ENCODE results near the gene PPM1H.
A peak's percentile ranks its signal among the peaks of the same experiment; 100 is the strongest.
"Not testable (repeated sequence)": the region's sequence is repeated elsewhere in the genome, so short reads cannot be mapped to it uniquely, and the experiment has no call there.

The PPM1H gene

GRCh38 chr12:62947364-62947763 lies 12.4 kb upstream of the PPM1H start:
- DNase-seq (ENCODE audit: low spot score), result no peak

- no peak for DNase-seq (ENCODE audit: low spot score)
Observed at GRCh38 chr12:62943779-62944395, 8.9 kb upstream of the PPM1H start.

DNA sequence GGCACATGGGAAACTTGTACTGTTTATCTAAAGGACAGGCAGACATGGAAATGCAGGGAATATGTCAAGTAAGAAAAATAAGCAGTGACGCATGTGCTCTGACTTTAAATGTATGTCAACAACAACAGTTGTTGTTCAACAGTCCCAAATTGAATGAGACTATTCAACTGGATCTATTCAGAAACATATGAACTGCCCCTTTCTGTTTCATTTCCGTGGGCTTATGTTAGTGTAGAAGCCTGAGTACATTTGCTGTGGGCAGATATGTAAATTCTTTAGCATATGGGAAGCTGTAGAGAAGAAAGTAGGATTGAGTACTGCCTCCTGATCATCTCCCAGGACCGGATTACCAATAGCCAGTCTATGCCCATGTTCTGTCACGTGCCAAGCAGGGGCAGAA lies 7.4 kb upstream of the PPM1H start:
- not testable (repeated sequence) for DNase-seq (ENCODE audit: low spot score)

GRCh38 chr12:62934239-62934798 lies 631 bp downstream of the PPM1H start:
- DNase-seq (ENCODE audit: low spot score), result peak; percentile 65

DNA sequence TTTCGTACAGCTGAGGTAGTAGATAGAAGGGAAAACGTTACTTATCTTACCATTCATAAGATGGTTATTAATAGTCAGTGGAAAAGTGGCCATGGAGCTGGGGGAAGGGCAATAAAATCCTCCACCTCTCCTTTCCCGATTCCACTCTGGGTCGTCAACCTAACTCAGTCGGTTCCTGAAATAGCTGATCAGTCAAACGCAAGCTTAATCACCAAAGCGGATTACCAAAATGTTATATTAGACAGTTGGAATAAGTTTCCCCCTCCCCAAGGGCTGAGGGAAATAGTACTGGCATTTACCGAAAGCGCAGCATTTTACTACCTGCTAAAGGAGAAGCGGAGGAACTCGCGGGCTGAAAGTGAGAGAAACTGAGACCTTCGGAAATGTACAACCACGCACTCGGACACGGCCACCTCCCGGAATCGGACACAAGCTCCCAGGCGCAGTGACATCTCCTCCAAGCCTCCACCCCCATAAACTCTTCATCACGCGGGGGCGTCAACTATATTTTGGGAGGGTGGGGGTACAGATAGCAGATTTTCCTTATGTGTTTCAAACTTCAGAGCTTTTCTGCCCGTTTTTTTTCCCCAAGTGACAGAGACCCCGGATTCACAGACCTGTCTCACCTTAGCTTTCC lies 1.2 kb downstream of the PPM1H start:
- DNase-seq (ENCODE audit: low spot score), result peak; percentile 46

DNA sequence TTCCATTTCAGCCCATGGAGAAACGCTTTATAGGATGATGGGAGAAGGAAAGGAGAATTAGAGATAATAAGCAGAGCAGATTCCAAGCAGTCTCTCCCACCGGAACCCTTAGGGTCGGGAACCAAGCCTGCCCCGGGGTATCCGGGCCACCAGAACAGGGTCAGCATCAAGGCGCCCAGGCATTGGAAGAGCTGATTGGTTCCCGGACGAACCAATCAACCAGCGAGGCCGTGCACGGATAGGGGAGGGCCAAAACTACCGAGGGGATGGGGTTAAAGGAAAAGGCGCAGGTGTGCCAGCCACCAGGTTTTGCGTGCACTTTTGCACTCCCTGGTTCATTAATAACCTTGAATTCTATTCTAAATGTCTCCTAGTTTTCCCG lies 1.7 kb downstream of the PPM1H start:
- peak; percentile 89 for DNase-seq (ENCODE audit: low spot score)

DNA sequence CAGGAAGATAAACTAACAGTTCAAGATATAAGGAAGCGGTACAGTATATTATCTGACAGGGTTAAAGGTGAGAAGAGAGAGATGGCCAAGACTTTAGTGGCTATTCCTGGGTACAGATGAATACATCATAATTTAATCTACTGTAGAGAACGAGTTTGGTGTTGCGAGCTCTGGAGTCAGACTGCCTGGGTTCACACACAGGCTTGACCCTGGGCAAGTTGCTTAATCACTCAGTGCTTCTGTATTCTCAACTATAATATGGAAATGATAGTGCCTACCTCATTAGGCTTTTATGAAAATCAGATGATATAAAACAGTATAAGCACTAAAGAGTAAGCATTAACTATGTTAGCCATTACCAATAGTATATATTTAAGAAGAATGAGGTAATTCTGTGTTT lies 3.5 kb downstream of the PPM1H start:
- DNase-seq (ENCODE audit: low spot score), result no peak

- DNase-seq (ENCODE audit: low spot score), result no peak
Observed at GRCh38 chr12:62930546-62931425, 4.2 kb downstream of the PPM1H start.

- DNase-seq (ENCODE audit: low spot score), result no peak
Observed at GRCh38 chr12:62928632-62929031, 6.3 kb downstream of the PPM1H start.

DNA sequence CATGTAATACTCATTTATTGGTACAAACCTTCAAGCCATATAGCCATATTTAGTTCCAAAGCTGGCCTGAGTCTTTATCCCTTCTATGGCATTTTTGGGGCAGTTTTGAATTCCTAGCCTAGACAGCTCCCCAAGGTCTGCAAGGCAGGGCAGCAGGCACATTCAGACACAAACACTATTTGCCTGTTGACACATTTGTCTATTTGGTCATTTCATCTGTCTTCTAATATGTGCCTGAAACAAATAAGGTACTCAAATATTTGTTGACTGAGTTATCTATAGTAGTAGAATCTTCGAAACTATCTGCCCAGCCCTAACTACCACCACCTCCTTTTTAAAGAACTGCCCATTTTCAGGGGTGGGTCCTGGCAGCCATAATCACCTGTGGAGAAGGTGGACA lies 9.3 kb downstream of the PPM1H start:
- no peak for DNase-seq (ENCODE audit: low spot score)

DNA sequence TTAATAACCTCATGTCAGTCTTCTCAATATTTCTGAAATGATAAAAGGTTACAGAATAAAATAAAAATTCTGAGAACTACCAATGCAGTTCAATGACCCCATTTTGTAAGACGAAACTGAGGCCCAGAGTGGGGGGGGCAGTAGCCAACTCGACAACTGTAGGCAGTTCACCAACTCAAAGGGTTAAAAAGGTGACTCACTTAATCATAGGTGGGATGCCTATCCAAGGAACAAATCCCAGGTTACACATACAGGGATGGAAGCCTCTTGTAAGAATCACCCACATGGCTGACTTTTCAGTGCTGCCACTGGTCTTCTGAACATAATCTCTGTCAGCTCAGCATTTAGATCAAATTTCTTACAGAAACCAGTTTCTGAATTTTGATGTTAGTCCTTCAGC lies 10.9 kb downstream of the PPM1H start:
- no peak for DNase-seq (ENCODE audit: low spot score)

GRCh38 chr12:62922539-62922938 lies 12.4 kb downstream of the PPM1H start:
- DNase-seq (ENCODE audit: low spot score), result peak; percentile 74

DNA sequence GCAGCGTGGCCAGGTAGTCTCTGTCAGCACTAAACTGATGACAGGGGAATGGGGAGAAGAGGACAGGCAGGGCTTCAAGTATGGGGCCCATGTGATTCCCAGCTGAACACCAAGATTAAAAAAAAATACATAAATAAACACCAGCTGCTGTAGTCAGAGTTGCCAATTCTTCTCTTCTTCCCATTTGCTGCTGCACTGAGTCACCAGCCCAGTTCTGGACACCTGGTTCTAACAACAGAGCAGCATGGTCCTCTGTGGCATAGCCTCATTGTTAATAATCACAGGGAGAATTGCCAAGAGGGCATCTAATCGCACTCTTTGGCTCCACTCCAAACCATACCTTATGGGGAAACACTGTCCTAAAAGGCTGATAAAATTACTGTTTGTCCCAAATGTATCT lies 15.1 kb downstream of the PPM1H start:
- DNase-seq (ENCODE audit: low spot score), result peak; percentile 82

GRCh38 chr12:62917926-62918325 lies 17.0 kb downstream of the PPM1H start:
- no peak for DNase-seq (ENCODE audit: low spot score)

DNA sequence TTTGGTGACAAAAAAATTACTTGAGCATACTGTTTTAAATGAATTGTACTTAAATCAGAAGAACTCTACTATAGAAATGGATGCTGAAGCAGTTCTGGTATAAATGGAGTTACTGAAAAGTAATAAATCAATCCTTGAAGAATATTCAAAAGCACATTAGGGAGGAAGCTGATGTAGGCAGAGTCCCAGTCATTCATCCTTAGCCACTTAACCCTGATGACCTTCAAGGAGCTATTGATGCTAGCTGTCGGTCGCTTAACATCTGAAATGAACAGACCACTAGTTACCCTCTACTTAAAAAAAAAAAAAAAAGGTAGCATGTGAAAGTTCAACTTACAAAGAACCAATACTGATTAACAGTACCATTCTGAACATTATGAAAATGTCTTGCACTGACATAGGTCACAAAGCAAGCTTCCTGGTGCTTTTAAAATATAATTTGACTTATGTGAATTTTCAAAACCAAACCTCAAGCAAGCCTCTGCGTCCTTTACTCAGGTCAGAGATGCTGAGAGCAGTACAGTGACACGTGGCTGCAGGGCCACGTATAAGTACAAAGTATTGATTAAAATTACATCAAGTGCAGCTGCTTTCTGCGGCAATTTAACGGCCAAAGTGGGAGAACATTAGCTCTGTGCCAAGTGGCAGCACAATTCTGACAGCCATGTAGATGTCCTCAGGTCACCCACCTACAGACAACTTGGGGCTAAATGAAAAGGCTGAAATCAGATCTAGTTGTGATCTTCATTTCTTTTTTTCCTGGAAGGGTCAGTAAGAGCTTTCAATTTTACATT lies 18.1 kb downstream of the PPM1H start:
- no peak for DNase-seq (ENCODE audit: low spot score)

- DNase-seq (ENCODE audit: low spot score), result no peak
Observed at GRCh38 chr12:62915204-62915529, 19.8 kb downstream of the PPM1H start.

- no peak for DNase-seq (ENCODE audit: low spot score)
Observed at GRCh38 chr12:62914443-62915203, 20.3 kb downstream of the PPM1H start.

DNA sequence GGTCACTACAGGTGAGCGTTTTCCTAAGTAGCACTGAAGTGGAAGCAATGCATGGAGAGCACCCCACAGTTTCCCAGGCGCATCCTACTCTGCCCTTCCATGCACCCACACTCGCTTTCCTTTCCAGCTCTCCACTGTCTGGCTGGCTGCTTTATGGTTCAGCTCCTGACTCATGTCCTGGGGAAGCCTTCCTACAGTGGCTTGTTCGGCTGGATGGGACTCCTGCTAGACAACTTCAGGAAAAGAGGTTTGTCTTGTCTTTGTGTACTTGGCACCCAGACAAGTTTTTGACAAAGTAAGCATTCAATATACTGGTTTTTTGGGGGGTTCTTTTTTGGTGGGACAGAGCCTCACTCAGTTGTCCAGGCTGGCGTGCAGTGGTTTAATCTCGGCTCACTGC lies 21.6 kb downstream of the PPM1H start:
- DNase-seq (ENCODE audit: low spot score), result no peak

GRCh38 chr12:62912644-62913043 lies 22.3 kb downstream of the PPM1H start:
- no peak for DNase-seq (ENCODE audit: low spot score)

- no peak for DNase-seq (ENCODE audit: low spot score)
Observed at GRCh38 chr12:62911286-62911685, 23.7 kb downstream of the PPM1H start.

DNA sequence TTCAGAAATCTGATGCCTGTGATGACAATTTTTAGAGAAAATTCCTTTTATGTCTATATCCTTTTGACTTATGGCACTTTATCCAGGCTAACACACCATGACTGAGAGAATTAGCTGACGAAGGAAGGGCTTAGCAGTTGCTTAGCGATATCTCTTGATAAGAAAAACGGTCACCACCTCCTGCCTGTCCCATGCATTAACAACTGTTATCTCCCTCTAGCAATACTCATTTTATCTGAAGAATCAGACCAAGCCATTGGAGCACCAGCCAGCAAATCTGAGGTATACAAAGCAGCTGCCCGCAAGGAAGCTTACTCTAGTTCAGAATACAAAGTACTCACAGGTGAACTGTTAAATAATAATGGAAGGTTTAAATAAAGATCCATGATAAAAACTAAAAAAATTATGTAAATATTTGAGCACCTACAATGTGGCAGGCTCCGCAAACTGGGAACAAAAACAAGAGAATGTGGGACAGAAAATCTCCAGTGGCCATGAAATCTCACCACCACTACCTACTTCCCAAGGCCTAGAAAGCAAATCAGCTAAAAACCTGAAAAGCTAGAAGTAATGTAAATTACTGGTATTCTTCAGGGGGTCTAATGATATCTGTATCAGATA lies 24.3 kb downstream of the PPM1H start:
- no peak for DNase-seq (ENCODE audit: low spot score)

Data from Ammon's horn (tissue), 1 donor.